ENCODE data around the gene TLL2.

The TLL2 gene

GRCh38 chr10:96460316-96460715, 53.4 kb downstream of the TLL2 start:
- DNase-seq, result no peak

DNA sequence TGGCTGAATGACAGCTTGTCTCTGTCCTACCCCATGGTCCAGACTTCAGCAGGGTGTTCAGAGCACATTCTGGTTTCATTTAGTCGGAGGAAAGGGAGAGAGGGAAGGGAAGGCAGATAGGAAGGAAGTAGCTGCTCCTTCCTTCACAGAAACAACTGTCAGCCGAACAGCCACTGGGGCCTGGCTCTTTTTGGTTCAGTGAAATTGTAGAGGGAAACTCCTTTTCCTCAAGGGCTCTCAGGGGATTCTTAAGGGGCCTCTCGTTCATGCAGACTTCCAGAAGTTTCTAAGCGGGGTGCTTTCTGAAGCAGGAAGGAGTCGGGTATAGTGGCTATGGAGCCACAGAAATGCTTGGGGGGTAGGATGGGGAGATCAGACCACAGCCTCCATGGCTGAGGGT, 56.4 kb downstream of the TLL2 start:
- DNase-seq, result no peak

DNA sequence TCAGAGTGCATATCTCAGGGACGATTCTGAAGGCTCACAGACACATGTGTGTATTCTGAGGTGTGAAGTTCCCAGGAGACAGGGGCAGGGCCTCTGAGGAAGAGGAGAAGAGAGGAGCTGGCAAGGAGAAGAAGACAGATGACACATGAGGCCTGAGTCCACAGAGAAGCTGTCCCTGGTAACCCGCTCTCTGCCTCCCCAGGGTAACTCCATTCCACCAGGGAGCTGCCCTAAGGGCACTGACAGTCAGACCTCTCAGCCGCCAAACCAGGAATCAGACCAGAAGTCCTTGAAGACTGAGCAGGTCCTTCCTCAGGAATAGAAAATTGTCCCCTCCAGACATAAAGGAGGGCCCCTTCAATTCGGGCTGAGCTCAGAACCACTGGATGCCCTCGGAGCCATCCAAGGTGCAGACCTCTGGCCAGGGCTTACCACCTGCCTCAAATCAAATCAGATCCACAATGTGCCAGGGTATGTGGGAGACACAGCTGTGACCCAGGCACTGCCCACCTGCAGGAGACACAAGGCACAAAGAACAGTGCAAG, 57.4 kb downstream of the TLL2 start:
- no peak for DNase-seq

- DNase-seq, result no peak
Measured at GRCh38 chr10:96453856-96454583, 59.7 kb downstream of the TLL2 start.

DNA sequence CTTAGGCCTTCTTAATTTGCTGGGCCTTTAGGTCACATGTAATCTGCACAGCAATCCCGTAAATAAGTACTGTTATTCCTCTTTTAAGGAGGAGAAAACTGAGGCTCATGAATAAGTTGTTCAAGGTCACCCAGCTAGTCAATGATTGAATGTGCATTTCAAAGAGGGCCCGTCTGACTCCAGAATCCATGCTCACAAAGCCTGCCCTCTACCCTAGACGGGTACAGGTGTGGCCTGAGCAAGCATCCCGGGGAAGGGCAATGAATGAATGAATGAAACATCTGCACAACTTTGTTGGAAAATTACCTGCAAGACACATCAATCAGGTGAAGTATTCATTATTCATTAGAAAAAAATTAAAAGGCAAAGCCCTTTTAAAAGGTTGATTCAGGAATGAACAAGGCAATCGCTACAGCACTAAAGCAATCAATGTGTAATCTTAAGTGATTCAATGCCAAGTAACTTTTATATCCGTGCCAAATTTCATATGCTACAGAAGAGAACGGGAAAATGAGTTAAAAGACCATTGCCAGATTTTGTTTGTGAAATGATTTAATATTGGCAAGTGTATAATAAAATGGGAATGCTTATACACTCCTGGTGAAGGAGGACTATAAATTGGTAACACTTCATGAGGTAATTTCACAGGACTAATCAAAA, 61.1 kb downstream of the TLL2 start:
- no peak for DNase-seq

- DNase-seq, result no peak
Measured at GRCh38 chr10:96450529-96451207, 63.1 kb downstream of the TLL2 start.

GRCh38 chr10:96448558-96448957, 65.2 kb downstream of the TLL2 start:
- DNase-seq, result no peak

- no peak for DNase-seq
Measured at GRCh38 chr10:96448021-96448457, 65.7 kb downstream of the TLL2 start.

DNA sequence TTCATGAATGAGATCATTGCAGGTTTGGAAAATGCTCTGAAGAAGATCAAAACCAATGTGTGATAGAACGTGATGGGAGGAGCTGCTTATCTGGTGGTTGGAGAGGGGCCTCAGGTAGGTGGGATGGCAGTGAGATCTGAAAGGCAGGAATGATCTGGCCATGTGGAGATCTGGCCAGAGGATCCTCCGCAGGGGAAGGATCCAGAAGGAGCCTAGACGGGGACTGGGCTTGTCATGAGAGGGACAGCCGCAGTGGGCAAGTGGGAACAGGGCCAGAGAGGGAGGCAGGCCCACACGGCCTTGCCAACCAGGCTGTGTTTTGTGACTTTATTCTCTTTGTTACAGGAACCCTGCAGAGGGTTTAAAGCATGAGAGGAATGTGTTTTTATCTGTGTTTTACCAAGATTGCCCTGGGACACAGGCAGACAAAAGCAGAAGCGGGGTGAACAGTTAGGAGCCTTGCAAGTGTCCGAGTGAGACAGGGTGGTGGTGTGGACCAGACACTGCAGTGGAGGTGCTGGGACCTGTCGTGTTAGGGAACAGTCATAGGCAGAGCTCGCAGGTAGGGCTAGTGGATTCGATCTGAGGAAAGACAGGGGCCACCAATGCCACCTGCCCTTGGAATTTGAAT, 66.6 kb downstream of the TLL2 start:
- DNase-seq, result no peak

GRCh38 chr10:96441987-96442643, 71.6 kb downstream of the TLL2 start:
- no peak for DNase-seq

DNA sequence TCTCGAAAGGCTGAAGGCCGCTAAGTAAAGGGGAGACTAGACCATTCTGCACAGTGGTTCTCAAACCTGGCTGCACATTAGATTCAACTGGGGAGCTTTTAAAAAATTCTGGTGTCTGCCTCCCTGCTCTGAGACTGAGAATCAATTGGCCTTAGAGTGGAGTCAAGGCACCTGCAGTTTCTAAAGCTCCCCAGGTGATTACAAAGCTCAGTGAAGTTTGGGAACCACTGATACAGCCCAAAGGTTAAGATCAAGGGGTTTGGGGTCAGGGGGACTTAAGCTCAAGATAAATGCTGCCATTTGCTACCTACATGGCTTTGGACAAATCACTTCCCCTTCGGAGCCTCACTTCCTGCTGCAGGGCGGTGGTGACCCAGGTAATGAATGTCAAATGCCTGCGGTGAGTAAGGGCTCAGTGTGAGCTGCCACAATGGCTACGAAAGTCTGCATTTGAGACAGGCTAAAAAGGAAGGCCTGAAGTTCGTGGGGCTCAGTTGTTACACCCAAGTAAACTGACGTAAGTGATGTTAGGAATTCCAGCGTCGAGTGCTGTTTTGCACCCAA, 72.3 kb downstream of the TLL2 start:
- no peak for DNase-seq

- DNase-seq, result no peak
Measured at GRCh38 chr10:96440361-96441292, 73.1 kb downstream of the TLL2 start.

DNA sequence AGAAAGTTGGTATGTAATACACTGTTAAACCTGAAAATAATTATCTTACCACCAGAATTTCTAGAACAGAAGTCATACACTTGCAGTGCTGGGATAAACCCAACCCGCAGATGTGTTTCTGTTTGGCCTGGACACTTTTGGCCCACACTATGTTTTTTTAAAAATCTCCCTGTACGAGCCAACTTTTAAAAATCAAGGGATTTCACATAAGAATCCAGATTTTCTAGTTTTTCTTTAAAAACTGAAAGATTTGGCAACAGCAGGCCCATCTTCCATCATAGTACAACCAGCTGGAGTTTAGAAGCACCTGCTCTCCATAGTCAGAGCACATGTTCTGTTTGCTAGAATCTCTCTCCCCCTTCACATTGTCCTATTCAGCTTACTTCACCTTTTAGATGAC, 74.0 kb downstream of the TLL2 start:
- DNase-seq, result no peak

DNA sequence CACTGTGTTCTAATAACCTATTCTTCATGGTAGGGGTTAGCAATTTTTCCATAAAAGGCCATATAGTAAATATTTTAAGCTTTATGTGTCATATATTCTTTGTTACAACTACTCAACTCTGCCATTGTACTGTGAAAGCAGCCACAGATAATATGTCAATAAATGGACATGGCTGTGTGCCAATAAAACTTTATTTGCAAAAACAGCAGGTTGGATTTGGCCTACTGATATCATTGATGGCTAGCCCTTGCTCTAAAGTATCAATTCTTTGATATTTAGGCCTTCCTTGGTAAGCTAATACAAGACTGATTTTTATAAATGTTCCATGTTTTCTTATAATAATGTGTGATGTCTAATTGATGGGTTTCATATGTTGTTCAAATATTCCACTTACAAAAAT, 77.7 kb downstream of the TLL2 start:
- DNase-seq, result no peak

GRCh38 chr10:96431211-96431970, 82.3 kb downstream of the TLL2 start:
- no peak for DNase-seq

DNA sequence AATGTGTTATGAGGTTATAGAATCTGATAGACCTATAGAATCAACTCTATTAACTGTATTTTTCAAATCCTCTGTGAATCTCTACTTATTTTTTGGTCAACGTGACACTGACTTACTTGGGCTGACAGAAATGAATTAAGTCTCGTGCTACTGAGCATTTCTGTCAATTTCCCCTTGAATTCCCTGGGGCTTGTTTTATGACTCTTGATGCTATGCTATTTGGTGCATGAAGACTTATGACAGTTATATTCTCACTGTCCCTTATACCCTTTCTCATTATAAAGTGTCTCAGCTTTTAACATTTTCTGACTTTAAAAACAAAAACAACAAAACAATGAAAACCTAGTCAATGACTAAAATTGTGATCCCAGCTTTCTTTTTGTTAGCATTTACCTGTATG, 86.4 kb downstream of the TLL2 start:
- DNase-seq, result no peak

DNA sequence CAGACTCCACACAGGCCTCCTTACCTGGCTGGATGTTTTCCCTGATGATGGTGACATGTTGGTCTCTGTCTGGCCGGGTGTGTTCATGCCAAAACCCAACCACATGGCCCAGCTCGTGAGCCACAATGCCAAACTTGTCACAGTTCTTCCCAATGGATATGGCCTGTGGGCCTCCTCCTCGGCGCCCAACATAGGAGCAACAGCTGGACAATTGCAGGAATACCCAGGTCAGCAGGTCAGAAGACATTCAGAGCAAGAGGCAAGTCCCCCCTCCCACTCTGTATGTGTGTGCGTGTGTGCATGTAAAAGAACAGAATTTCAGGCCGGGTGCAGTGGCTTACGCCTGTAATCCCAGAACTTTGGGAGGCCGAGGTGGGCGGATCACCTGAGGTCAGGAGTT, 91.2 kb downstream of the TLL2 start:
- DNase-seq, result no peak

GRCh38 chr10:96421995-96422394, 91.7 kb downstream of the TLL2 start:
- DNase-seq, result no peak

DNA sequence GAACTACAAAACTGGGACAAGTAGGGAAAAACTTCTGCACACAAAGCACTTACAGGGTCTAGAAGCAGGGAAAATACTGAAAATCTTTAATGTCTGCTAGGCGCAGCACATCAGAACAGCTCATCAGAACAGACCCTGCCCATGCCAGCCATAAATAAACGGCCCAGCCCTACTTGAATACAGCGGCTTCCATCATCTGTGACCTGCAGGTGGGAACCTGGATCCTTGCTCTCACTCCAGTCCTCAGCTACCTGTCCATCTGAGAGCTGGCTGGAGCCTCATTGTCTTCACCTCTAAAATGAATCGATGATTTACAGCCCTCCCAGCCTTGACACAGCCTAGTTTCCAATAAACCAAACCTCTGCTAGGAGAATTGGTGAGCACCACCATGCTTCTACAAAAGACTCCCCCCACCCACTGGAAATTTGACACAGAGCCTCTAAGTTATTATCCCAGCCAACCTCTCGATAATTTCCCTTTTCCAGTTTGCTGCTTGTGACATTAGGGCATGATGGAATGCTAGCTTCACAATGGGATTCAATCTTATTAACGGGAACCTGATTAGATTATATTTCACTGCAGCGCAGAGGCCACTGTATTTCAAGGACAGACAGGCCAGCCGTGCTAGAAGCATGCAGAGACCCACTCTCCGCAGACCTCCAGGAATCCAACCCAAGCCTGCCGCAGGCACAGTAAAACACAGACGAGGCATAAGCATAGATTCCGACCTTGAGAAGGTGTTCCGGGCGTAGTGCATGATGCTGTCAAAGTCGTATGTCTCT, 93.3 kb downstream of the TLL2 start:
- DNase-seq, result no peak

DNA sequence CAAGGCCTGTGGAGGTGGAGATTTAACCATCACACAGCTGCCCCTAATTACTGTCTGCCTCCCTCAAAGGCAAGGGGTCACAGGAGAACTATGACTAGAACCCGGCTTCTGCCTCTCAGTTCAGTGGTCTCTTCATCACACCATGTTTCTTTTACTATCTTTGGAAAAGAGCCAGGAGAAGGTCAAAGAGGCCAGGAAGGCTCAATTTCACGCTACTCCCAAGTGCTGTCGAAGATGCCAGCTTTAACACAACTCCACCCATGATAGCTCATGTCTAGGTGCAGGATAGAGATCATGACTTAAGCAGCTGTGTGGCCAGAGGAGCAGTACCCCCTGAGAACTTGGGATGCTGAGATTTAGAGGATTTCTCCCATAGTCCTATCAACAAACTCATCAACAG, 94.4 kb downstream of the TLL2 start:
- no peak for DNase-seq

Data from activated T-cell treated with anti-CD3 and anti-CD28 coated beads, Interleukin-2, amount 50 U/mL, for 48 hours (primary cell).